IPS-18a (cell line): ENCODE results near the gene DHRS2.

Experiments used
- H3K27ac ChIP-seq: one replicate; pipeline ENCODE4 v1.5.1; 2013; ENCODE audit warnings: low read length
- H3K27me3 ChIP-seq: one replicate; pipeline ENCODE4 v1.6.1; 2013; ENCODE audit warnings: mild to moderate bottlenecking, low read length; ENCODE audit not compliant: control insufficient read depth, insufficient read depth
- H3K36me3 ChIP-seq: one replicate; pipeline ENCODE4 v1.6.1; 2013; ENCODE audit warnings: low read depth, low read length; ENCODE audit not compliant: control insufficient read depth
- H3K4me1 ChIP-seq: one replicate; pipeline ENCODE4 v1.6.1; 2013; ENCODE audit warnings: low read depth, low read length; ENCODE audit not compliant: control insufficient read depth
- H3K4me3 ChIP-seq: one replicate; pipeline ENCODE4 v1.5.1; 2013; ENCODE audit warnings: low read length
- H3K9ac ChIP-seq: one replicate; pipeline ENCODE4 v1.6.1; 2013; ENCODE audit warnings: mild to moderate bottlenecking, low read length, moderate library complexity
- H3K9me3 ChIP-seq: one replicate; pipeline ENCODE4 v1.6.1; 2013; ENCODE audit warnings: low read depth, low read length; ENCODE audit not compliant: control insufficient read depth

DHRS2 gene

DNA sequence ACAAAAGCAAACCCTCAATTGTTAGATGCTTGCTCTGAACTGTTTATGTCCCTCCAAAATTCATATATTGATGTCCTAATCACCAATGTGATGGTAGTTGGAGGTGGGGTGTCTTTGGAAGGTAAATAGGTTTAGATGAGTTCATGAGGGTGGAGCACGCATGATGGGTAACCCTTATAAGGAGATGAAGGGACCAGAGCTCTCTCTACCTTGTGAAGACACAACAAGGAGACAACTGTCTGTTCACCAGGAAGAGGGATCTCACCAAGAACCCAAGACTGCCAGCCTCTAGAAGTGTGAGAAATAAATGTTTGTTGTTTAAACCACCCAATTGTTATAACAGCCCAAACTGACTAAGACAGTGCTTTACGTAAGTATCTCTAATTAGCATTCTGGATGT is 27.0 kb downstream of the DHRS2 start:
- H3K36me3 ChIP-seq: no peaks in the 10 kb centered on the region
- no peaks in the 10 kb centered on the region for H3K27me3 ChIP-seq
- no peak overlapping the region for H3K9ac ChIP-seq
- no peak overlapping the region for H3K4me3 ChIP-seq
- H3K9me3 ChIP-seq: no peaks in the 10 kb centered on the region
- no peak overlapping the region for H3K27ac ChIP-seq
- H3K4me1 ChIP-seq: no peaks in the 10 kb centered on the region

GRCh38 chr14:23663711-23664110 is 27.5 kb downstream of the DHRS2 start:
- Histone ChIP-seq H3K9me3 (no peaks in the 10 kb centered on the region), H3K36me3 (no peaks in the 10 kb centered on the region), H3K27ac (no peak overlapping the region), H3K4me1 (no peaks in the 10 kb centered on the region), H3K27me3 (no peaks in the 10 kb centered on the region), H3K4me3 (no peak overlapping the region), H3K9ac (no peak overlapping the region)

GRCh38 chr14:23664207-23664885 is 28.2 kb downstream of the DHRS2 start:
- Histone ChIP-seq H3K36me3 (no peaks in the 10 kb centered on the region), H3K4me1 (no peaks in the 10 kb centered on the region), H3K9me3 (no peaks in the 10 kb centered on the region), H3K27ac (no peak overlapping the region), H3K27me3 (no peaks in the 10 kb centered on the region), H3K9ac (no peak overlapping the region), H3K4me3 (no peak overlapping the region)

- Histone ChIP-seq H3K9me3 (no peaks in the 10 kb centered on the region), H3K36me3 (no peaks in the 10 kb centered on the region), H3K27ac (no peak overlapping the region), H3K4me1 (no peaks in the 10 kb centered on the region), H3K9ac (no peak overlapping the region), H3K27me3 (no peaks in the 10 kb centered on the region), H3K4me3 (no peak overlapping the region)
Observed at GRCh38 chr14:23665302-23666016, 29.3 kb downstream of the DHRS2 start.

DNA sequence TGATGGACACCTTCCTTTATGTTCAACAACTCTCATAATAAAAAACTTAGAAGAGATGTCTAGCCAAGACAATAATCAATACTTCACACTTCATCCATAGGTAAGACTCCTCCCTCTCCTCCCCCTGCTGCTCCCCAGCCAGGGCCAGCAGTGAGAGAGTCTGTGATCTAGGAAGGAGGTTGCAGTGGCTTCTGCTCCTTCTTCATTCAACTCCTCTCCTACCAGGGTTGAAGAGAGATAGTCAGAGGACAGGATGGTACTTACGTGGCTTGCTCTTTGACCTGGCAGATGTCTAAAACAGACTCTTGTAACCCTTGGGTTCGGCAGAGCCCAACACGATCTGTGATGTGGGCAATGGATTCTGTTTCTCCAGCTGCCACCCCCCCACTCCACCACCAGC is 31.0 kb downstream of the DHRS2 start:
- H3K36me3 ChIP-seq: no peaks in the 10 kb centered on the region
- no peak overlapping the region for H3K4me3 ChIP-seq
- no peaks in the 10 kb centered on the region for H3K27me3 ChIP-seq

DNA sequence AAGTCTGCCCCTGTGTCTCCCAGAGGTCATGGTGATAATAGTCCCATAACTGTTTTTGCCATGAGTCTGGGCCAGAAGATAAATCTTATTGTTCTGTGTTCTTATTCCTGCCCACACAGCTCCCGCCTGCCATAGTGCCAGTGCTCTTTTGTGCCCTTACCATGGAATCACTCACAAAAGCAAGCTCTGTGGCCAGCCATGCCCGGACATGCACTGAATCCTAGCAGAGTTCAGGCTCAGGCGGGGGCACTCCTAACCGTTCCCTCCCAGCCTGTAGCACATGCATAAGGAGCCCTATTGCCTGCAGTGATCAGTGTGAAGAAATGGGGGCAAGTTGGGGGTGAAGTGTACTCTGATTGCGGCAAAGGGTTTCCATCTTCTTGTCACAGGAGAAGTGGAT is 33.3 kb downstream of the DHRS2 start:
- Histone ChIP-seq H3K9ac (no peak overlapping the region), H3K36me3 (no peaks in the 10 kb centered on the region)

More for the DNA sequence above, 31.0 kb downstream of the DHRS2 start:
- Histone ChIP-seq H3K4me1 (no peaks in the 10 kb centered on the region), H3K27ac (no peak overlapping the region), H3K9me3 (no peaks in the 10 kb centered on the region), H3K9ac (no peak overlapping the region)

DNA sequence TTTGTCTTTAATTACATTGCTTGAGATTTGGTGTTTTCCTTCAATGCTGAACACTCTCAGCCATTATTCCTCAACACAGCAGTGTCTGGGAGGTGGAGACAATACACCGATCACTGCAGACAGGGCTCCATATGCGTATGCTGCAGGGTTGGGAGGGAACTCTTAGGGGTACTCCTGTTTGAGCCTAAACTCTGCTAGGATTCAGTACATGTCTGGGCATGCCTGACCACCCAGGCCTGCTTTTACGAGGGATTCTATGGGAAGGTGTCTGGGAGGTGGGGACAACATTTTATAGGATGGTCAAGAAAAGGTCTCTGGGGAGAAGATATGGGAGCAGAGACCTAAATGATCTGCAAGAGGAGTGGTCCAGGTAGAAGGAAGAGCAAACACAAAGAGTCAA is 34.3 kb downstream of the DHRS2 start:
- H3K9me3 ChIP-seq: no peaks in the 10 kb centered on the region
- H3K9ac ChIP-seq: no peak overlapping the region
- no peak overlapping the region for H3K4me3 ChIP-seq
- H3K36me3 ChIP-seq: no peaks in the 10 kb centered on the region
- H3K4me1 ChIP-seq: no peaks in the 10 kb centered on the region
- H3K27me3 ChIP-seq: no peaks in the 10 kb centered on the region
- H3K27ac ChIP-seq: no peak overlapping the region

More for the DNA sequence above, 33.3 kb downstream of the DHRS2 start:
- H3K27me3 ChIP-seq: no peaks in the 10 kb centered on the region
- H3K27ac ChIP-seq: no peak overlapping the region
- no peak overlapping the region for H3K4me3 ChIP-seq
- H3K4me1 ChIP-seq: no peaks in the 10 kb centered on the region
- H3K9me3 ChIP-seq: no peaks in the 10 kb centered on the region

GRCh38 chr14:23672200-23672599 is 36.0 kb downstream of the DHRS2 start:
- H3K4me3 ChIP-seq: no peak overlapping the region

GRCh38 chr14:23675337-23675736 is 39.2 kb downstream of the DHRS2 start:
- H3K27ac ChIP-seq: no peak overlapping the region
- no peaks in the 10 kb centered on the region for H3K9me3 ChIP-seq
- H3K9ac ChIP-seq: no peak overlapping the region
- H3K4me3 ChIP-seq: no peak overlapping the region
- H3K27me3 ChIP-seq: no peaks in the 10 kb centered on the region
- no peaks in the 10 kb centered on the region for H3K36me3 ChIP-seq
- H3K4me1 ChIP-seq: no peaks in the 10 kb centered on the region

More at GRCh38 chr14:23672200-23672599, 36.0 kb downstream of the DHRS2 start:
- no peaks in the 10 kb centered on the region for H3K27me3 ChIP-seq
- H3K9me3 ChIP-seq: no peaks in the 10 kb centered on the region
- H3K36me3 ChIP-seq: no peaks in the 10 kb centered on the region
- no peak overlapping the region for H3K27ac ChIP-seq
- no peaks in the 10 kb centered on the region for H3K4me1 ChIP-seq
- no peak overlapping the region for H3K9ac ChIP-seq

- H3K36me3 ChIP-seq: no peaks in the 10 kb centered on the region
- H3K27me3 ChIP-seq: no peaks in the 10 kb centered on the region
- H3K27ac ChIP-seq: no peak overlapping the region
- H3K9me3 ChIP-seq: no peaks in the 10 kb centered on the region
- H3K4me1 ChIP-seq: no peaks in the 10 kb centered on the region
- H3K4me3 ChIP-seq: no peak overlapping the region
- no peak overlapping the region for H3K9ac ChIP-seq
Observed at GRCh38 chr14:23675906-23676305, 39.7 kb downstream of the DHRS2 start.

DNA sequence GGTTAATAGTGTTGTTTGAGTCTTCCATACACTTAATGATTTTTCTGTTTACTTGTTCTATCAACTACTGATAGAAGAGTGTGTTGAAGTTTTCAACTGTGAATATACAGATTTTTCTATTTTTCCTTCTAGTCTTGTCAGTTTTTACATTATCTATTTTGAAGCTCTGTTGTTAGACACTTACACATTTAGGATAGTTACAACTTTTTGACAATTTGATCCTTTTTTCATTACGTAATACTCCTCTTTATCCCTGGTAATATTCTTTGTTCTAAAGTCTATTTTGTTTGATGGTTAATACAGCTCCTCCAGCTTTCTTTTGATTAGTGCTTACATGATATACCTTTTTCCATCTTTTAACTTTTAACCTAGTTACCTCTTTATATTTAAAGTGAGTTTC is 45.2 kb downstream of the DHRS2 start:
- H3K9ac ChIP-seq: no peak overlapping the region
- H3K4me1 ChIP-seq: no peaks in the 10 kb centered on the region
- no peaks in the 10 kb centered on the region for H3K9me3 ChIP-seq
- no peak overlapping the region for H3K27ac ChIP-seq
- H3K27me3 ChIP-seq: no peaks in the 10 kb centered on the region
- no peak overlapping the region for H3K4me3 ChIP-seq
- H3K36me3 ChIP-seq: no peaks in the 10 kb centered on the region
